Testis (tissue), 2 donors: ENCODE results near the gene NEURL1B.

ENCODE experiments used
- POLR2A ChIP-seq: fragments of 450-650 bp; IDR thresholded peaks from one replicate; pipeline ENCODE4 v1.6.1; 2017; ENCODE audit warnings: antibody characterized with exemption, mild to moderate bottlenecking, moderate library complexity
- TF ChIP-seq, protein P1 (sequence below), 3 experiments: fragments of 450-650 bp in 2 of 3; fragments of 200-600 bp in 1 of 3; sonication (generic) in 1 of 3; IDR thresholded peaks; one replicate each; pipeline ENCODE4 v1.5.1; 2016 to 2019; ENCODE audit warnings: antibody characterized with exemption in 3 of 3, mild to moderate bottlenecking in 2 of 3, moderate library complexity in 1 of 3

- TF ChIP-seq, protein P1, sequence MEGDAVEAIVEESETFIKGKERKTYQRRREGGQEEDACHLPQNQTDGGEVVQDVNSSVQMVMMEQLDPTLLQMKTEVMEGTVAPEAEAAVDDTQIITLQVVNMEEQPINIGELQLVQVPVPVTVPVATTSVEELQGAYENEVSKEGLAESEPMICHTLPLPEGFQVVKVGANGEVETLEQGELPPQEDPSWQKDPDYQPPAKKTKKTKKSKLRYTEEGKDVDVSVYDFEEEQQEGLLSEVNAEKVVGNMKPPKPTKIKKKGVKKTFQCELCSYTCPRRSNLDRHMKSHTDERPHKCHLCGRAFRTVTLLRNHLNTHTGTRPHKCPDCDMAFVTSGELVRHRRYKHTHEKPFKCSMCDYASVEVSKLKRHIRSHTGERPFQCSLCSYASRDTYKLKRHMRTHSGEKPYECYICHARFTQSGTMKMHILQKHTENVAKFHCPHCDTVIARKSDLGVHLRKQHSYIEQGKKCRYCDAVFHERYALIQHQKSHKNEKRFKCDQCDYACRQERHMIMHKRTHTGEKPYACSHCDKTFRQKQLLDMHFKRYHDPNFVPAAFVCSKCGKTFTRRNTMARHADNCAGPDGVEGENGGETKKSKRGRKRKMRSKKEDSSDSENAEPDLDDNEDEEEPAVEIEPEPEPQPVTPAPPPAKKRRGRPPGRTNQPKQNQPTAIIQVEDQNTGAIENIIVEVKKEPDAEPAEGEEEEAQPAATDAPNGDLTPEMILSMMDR (IDR thresholded peaks at IDR 0.05): no peak
- no peak for TF ChIP-seq POLR2A
These were observed 78.1 kb downstream of the NEURL1B start for GRCh38 chr5:172719211-172719610.
